SK-N-SH (cell line): ENCODE results near the gene PTRH2. TPM values are rescaled to one million over a fixed set of nuclear protein-coding genes. Genes with fewer than 3 reads are reported as not detected.

Source experiments
- CTCF ChIA-PET: fragments of 300-600, 350-600 bp; formaldehyde crosslinking; extraction: SDS; loops from one replicate; lab custom pipeline; 2021; lab: Yijun Ruan, JAX
- POLR2A ChIA-PET: fragments of 350-600 bp; sonication (Branson Sonifier 250); formaldehyde crosslinking; extraction: SDS; loops from one replicate; lab custom pipeline; 2020; ENCODE audit warnings: antibody characterized with exemption, inconsistent platforms; lab: Yijun Ruan, JAX
- DNase-seq: peaks from one replicate; pipeline ENCODE4 v3.0.0; 2012
- H2AFZ ChIP-seq: fragments of 200-600 bp; sonication (generic); 2 replicates; pipeline ENCODE4 v1.8.1; 2016; ENCODE audit warnings: antibody characterized with exemption, mild to moderate bottlenecking, low read depth
- H3F3A ChIP-seq: fragments of 200-600 bp; sonication (generic); replicated peaks from 2 replicates; pipeline ENCODE3; 2016; ENCODE audit warnings: antibody characterized with exemption, mild to moderate bottlenecking; ENCODE audit not compliant: insufficient read depth
- H3K27ac ChIP-seq, 2 experiments: fragments of 200-500 bp in 1 of 2; fragments of 200-600 bp in 1 of 2; sonication (Bioruptor generic) in 1 of 2; sonication (generic), shearing (Covaris generic) in 1 of 2; 2 replicates each; pipeline versions ENCODE4 v1.5.1 to v1.6.1; 2014 to 2016; ENCODE audit warnings: low read depth in 2 of 2, inconsistent platforms in 1 of 2, low read length in 1 of 2, mild to moderate bottlenecking in 1 of 2, mixed read lengths in 1 of 2
- H3K27me3 ChIP-seq: fragments of 200-600 bp; sonication (generic), shearing (Covaris generic); 2 replicates; pipeline ENCODE4 v1.6.1; 2016; ENCODE audit warnings: mixed run types; ENCODE audit not compliant: insufficient read depth
- H3K36me3 ChIP-seq, 2 experiments: fragments of 200-500 bp in 1 of 2; fragments of 200-600 bp in 1 of 2; sonication (Bioruptor generic) in 1 of 2; sonication (generic) in 1 of 2; replicated peaks in 1 of 2; 2 replicates each; pipeline versions ENCODE3 to v1.5.1; 2014 to 2016; ENCODE audit warnings: low read length in 1 of 2, mild to moderate bottlenecking in 1 of 2; ENCODE audit not compliant: insufficient read depth in 2 of 2, control insufficient read depth in 1 of 2
- H3K4me1 ChIP-seq, 2 experiments: fragments of 200-500 bp in 1 of 2; fragments of 200-600 bp in 1 of 2; sonication (Bioruptor generic) in 1 of 2; sonication (generic), shearing (Covaris generic) in 1 of 2; 2 replicates each; pipeline versions ENCODE4 v1.5.1 to v1.6.1; 2014 to 2016; ENCODE audit warnings: low read depth in 1 of 2, low read length in 1 of 2, mixed run types in 1 of 2; ENCODE audit not compliant: insufficient read depth in 2 of 2, control insufficient read depth in 1 of 2
- H3K4me2 ChIP-seq: fragments of 200-600 bp; sonication (generic), shearing (Covaris generic); 2 replicates; pipeline ENCODE4 v1.6.1; 2017; ENCODE audit warnings: mixed run types
- H3K4me3 ChIP-seq, 2 experiments: fragments of 200-500 bp in 1 of 2; fragments of 200-600 bp in 1 of 2; sonication (Bioruptor generic) in 1 of 2; sonication (generic), shearing (Covaris generic) in 1 of 2; 2 replicates each; pipeline versions ENCODE4 v1.5.1 to v1.8.1; 2014 to 2016; ENCODE audit warnings: low read depth in 2 of 2, inconsistent platforms in 1 of 2, low read length in 1 of 2, mild to moderate bottlenecking in 1 of 2, mixed read lengths in 1 of 2, moderate library complexity in 1 of 2
- H3K79me2 ChIP-seq: fragments of 200-600 bp; sonication (generic); 2 replicates; pipeline ENCODE4 v1.8.1; 2017; ENCODE audit warnings: mild to moderate bottlenecking; ENCODE audit not compliant: insufficient read depth
- H3K9ac ChIP-seq: fragments of 200-600 bp; sonication (generic); 2 replicates; pipeline ENCODE4 v1.6.1; 2017; ENCODE audit warnings: mixed run types
- H3K9me2 ChIP-seq: fragments of 200-600 bp; sonication (generic); 2 replicates; pipeline ENCODE4 v1.6.1; 2017; ENCODE audit warnings: mixed run types
- H3K9me3 ChIP-seq: fragments of 200-600 bp; sonication (generic); 2 replicates; pipeline ENCODE4 v1.6.1; 2017; ENCODE audit warnings: mixed run types, mild to moderate bottlenecking, moderate library complexity
- H4K20me1 ChIP-seq: fragments of 200-600 bp; sonication (generic); 2 replicates; pipeline ENCODE4 v1.6.1; 2017; ENCODE audit warnings: mild to moderate bottlenecking, mixed run types; ENCODE audit not compliant: insufficient read depth
- EP300 ChIP-seq, 2 experiments: IDR thresholded peaks; 2 replicates each; pipeline versions ENCODE4 v1.4.0 to v1.6.1; 2012; ENCODE audit warnings: borderline replicate concordance in 1 of 2, low read depth in 1 of 2, low read length in 1 of 2
- EZH2phosphoT487 ChIP-seq: fragments of 200-600 bp; sonication (generic); IDR thresholded peaks from 2 replicates; pipeline ENCODE4 v1.6.1; 2017; ENCODE audit warnings: low read depth, mixed run types, mild to moderate bottlenecking, antibody characterized with exemption, moderate library complexity, borderline replicate concordance
- FOXJ3 ChIP-seq: sonication (generic); formaldehyde crosslinking; IDR thresholded peaks from 2 replicates; pipeline ENCODE4 v1.5.1; 2020; ENCODE audit warnings: mild to moderate bottlenecking, missing genetic modification reagents
- GATA2 ChIP-seq: sonication (generic); formaldehyde crosslinking; IDR thresholded peaks from 2 replicates; pipeline ENCODE4 v1.5.0; 2020; ENCODE audit warnings: mild to moderate bottlenecking, missing genetic modification reagents
- IRF3 ChIP-seq: fragments of 150-350 bp; IDR thresholded peaks from 2 replicates; pipeline ENCODE4 v1.6.1; 2016; ENCODE audit warnings: mild to moderate bottlenecking, low read depth, low read length
- RAD21 ChIP-seq: IDR thresholded peaks from 2 replicates; pipeline ENCODE4 v1.6.1; 2012; ENCODE audit warnings: mild to moderate bottlenecking, low read length
- WGBS: methylation state at CpG from one replicate; pipeline ENCODE4 v1.1.6; 2017; ENCODE audit warnings: low lambda C conversion rate; 5-methylcytosine and 5-hydroxymethylcytosine counted together
- polyA plus RNA-seq, 3 experiments: library from polyadenylated mRNA; depleted of rRNA; stranded (reverse); fragments of >200 nt; gene quantifications; 2 replicates each; pipeline ENCODE4 v1.2.3, GENCODE V29; 2012
- TF ChIP-seq, protein P1 (sequence below): IDR thresholded peaks from 2 replicates; pipeline ENCODE4; 2012
- TF ChIP-seq, protein P2 (sequence below): IDR thresholded peaks from 2 replicates; pipeline ENCODE4 v1.4.0; 2012; ENCODE audit warnings: low read depth, borderline replicate concordance

PTRH2 gene
- polyA plus RNA-seq, 1 of the 3 experiments (the other 2 are of a cell fraction): 101 TPM

GRCh38 chr17:59688008-59688407 lies 19.2 kb downstream of the PTRH2 start (continued):
- no peak for TF ChIP-seq IRF3
- TF ChIP-seq, protein P1, sequence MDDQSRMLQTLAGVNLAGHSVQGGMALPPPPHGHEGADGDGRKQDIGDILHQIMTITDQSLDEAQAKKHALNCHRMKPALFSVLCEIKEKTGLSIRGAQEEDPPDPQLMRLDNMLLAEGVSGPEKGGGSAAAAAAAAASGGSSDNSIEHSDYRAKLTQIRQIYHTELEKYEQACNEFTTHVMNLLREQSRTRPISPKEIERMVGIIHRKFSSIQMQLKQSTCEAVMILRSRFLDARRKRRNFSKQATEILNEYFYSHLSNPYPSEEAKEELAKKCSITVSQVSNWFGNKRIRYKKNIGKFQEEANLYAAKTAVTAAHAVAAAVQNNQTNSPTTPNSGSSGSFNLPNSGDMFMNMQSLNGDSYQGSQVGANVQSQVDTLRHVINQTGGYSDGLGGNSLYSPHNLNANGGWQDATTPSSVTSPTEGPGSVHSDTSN: no peak
- TF ChIP-seq GATA2: no peak
- no peak for TF ChIP-seq EP300 (IDR thresholded peaks at IDR 0.05; ENCODE audit: borderline replicate concordance in 1 of 2, low read depth in 1 of 2, low read length in 1 of 2)
- TF ChIP-seq EZH2phosphoT487: no peak
- TF ChIP-seq FOXJ3 (CRISPR knock-in tag): no peak
- TF ChIP-seq, protein P2, sequence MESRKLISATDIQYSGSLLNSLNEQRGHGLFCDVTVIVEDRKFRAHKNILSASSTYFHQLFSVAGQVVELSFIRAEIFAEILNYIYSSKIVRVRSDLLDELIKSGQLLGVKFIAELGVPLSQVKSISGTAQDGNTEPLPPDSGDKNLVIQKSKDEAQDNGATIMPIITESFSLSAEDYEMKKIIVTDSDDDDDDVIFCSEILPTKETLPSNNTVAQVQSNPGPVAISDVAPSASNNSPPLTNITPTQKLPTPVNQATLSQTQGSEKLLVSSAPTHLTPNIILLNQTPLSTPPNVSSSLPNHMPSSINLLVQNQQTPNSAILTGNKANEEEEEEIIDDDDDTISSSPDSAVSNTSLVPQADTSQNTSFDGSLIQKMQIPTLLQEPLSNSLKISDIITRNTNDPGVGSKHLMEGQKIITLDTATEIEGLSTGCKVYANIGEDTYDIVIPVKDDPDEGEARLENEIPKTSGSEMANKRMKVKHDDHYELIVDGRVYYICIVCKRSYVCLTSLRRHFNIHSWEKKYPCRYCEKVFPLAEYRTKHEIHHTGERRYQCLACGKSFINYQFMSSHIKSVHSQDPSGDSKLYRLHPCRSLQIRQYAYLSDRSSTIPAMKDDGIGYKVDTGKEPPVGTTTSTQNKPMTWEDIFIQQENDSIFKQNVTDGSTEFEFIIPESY: no peak

DNA sequence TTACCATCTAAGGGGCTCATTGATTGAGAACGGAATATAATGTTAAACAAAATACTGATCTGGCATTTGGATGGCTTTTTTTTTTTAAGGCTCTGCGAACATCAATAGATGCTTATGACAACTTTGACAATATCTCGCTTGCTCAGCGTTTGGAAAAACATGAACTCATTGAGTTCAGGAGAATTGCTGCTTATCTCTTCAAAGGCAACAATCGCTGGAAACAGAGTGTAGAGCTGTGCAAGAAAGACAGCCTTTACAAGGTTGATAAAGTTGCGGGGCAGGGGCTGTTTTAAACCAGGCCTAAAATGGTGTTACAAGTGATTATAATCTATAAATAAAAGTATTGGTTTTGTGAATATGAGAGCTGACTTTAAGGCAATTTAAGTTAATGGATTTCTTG lies 22.3 kb downstream of the PTRH2 start:
- 89% methylated on average over 6 of the region's 6 CpGs for WGBS
- no peak for TF ChIP-seq RAD21
- TF ChIP-seq EZH2phosphoT487: no peak
- no peak for TF ChIP-seq IRF3
- TF ChIP-seq, all 33 proteins: peak for 0
- Histone ChIP-seq H3K4me3 (no peak overlapping the region), H3K36me3 (peaks cover 98 to 100% of the 10 kb centered on the region in 2 experiments), H3K27ac (peak overlapping the region in 1 of 2 experiments; percentile 34; a peak in 1 of 4 replicates), H3K27me3 (no peaks in the 10 kb centered on the region), H3K9ac (no peak overlapping the region), H3K4me2 (no peak overlapping the region), H3K79me2 (peaks cover 93% of the 10 kb centered on the region), H4K20me1 (0 out of 2 replicates have a peak, but pooled peaks cover 19% of the 10 kb centered on the region), H3K9me3 (no peaks in the 10 kb centered on the region), H3F3A (peaks cover 82% of the 10 kb centered on the region), H2AFZ (no peak overlapping the region), H3K9me2 (no peaks in the 10 kb centered on the region), H3K4me1 (peaks cover 2 to 5% of the 10 kb centered on the region in 2 experiments)
- DNase-seq: no peak
- ChIA-PET CTCF (interaction anchor here (1.0 to 1.6 kb wide), 5 partner anchors 10 to 63 kb away, joined by 3 to 9 read pairs (median 3); partner anchors contain the start of genes PTRH2 and VMP1), POLR2A (no interaction called here)
